Fibroblast of lung (primary cell): ENCODE results near the gene FMN1.

Experiments
- EZH2 ChIP-seq: IDR thresholded peaks from 2 replicates; pipeline ENCODE4 v1.5.1; 2012; ENCODE audit warnings: low read length, control low read depth, mild to moderate bottlenecking; ENCODE audit errors: missing control alignments
- TF ChIP-seq, protein P1 (sequence below), 2 donors: IDR thresholded peaks in 1 of 2; conservative IDR thresholded peaks in 1 of 2; 1 replicate in 1 of 2; 2 replicates in 1 of 2; pipeline ENCODE4 v1.5.1; 2011 to 2012; ENCODE audit warnings: low read length in 2 of 2, control low read depth in 1 of 2, inconsistent platforms in 1 of 2, low read depth in 1 of 2, mild to moderate bottlenecking in 1 of 2

DNA sequence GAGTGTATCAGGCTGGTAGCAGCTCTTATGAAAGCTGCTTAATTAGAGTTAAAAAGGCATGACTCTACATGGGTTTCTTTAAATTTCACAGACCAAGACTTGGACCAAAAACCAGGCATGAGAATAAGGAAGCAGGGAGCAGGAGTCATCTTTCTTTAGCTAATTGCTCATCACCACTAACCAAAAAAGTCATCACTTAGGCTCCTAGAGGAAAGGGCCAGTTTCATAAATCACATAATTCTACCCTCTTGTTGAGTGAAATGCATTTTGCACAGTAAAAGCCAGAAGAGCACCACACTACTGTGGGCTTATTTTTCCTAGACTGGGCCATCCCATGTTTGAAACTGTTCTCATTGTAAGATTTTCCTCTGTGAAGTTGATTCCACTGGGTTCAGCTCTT, 301.1 kb downstream of the FMN1 start:
- TF ChIP-seq, protein P1, sequence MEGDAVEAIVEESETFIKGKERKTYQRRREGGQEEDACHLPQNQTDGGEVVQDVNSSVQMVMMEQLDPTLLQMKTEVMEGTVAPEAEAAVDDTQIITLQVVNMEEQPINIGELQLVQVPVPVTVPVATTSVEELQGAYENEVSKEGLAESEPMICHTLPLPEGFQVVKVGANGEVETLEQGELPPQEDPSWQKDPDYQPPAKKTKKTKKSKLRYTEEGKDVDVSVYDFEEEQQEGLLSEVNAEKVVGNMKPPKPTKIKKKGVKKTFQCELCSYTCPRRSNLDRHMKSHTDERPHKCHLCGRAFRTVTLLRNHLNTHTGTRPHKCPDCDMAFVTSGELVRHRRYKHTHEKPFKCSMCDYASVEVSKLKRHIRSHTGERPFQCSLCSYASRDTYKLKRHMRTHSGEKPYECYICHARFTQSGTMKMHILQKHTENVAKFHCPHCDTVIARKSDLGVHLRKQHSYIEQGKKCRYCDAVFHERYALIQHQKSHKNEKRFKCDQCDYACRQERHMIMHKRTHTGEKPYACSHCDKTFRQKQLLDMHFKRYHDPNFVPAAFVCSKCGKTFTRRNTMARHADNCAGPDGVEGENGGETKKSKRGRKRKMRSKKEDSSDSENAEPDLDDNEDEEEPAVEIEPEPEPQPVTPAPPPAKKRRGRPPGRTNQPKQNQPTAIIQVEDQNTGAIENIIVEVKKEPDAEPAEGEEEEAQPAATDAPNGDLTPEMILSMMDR (conservative IDR thresholded peaks at IDR 0.05 in 1 of 2, IDR thresholded peaks at IDR 0.05 in 1 of 2; ENCODE audit: low read depth in 1 of 2, low read length in 2 of 2), result no peak
- no peak for TF ChIP-seq EZH2
